DND-41 (cell line): ENCODE data around the gene S100A4.

Experiments
- EZH2 ChIP-seq: IDR thresholded peaks from 3 replicates; pipeline ENCODE4 v1.6.1; 2012; ENCODE audit warnings: borderline replicate concordance, low read depth, mild to moderate bottlenecking, moderate library complexity, low read length, inconsistent platforms; ENCODE audit not compliant: severe bottlenecking
- TF ChIP-seq, protein P1 (sequence below): IDR thresholded peaks from 2 replicates; pipeline ENCODE4 v1.5.1; 2012; ENCODE audit warnings: borderline replicate concordance, low read length, moderate library complexity, mild to moderate bottlenecking; ENCODE audit not compliant: poor library complexity, severe bottlenecking; ENCODE audit errors: extremely low read depth

DNA sequence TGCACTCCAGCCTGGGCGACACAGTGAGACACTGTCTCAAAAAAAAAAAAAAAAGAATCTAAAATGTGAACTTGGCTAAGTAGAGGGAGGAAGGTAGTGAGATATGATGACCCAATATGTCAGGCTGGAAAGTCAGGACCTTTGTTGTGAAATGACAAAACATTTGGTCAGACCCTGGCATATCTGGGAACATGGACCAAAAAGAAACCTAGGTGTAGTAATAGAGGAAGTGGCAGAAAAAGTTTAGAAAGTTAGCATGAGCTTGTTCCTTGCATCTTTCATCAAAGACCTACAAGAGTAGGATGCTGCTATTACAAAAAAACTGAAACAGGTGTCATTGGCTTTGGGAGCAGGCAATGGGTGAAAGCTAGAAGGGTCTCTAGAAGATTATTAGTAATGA is 10.7 kb upstream of the S100A4 start:
- TF ChIP-seq, protein P1, sequence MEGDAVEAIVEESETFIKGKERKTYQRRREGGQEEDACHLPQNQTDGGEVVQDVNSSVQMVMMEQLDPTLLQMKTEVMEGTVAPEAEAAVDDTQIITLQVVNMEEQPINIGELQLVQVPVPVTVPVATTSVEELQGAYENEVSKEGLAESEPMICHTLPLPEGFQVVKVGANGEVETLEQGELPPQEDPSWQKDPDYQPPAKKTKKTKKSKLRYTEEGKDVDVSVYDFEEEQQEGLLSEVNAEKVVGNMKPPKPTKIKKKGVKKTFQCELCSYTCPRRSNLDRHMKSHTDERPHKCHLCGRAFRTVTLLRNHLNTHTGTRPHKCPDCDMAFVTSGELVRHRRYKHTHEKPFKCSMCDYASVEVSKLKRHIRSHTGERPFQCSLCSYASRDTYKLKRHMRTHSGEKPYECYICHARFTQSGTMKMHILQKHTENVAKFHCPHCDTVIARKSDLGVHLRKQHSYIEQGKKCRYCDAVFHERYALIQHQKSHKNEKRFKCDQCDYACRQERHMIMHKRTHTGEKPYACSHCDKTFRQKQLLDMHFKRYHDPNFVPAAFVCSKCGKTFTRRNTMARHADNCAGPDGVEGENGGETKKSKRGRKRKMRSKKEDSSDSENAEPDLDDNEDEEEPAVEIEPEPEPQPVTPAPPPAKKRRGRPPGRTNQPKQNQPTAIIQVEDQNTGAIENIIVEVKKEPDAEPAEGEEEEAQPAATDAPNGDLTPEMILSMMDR, result no peak
- no peak for TF ChIP-seq EZH2
